ENCODE measurements around the gene ADGRA1.

ADGRA1 gene

GRCh38 chr10:133170092-133170491, 82.4 kb downstream of the ADGRA1 start:
- no peak for TF ChIP-seq ZNF785 (tag by site-specific recombination; IDR thresholded peaks at IDR 0.05)
- TF ChIP-seq ZNF639 (tag by site-specific recombination; IDR thresholded peaks at IDR 0.05), result no peak
- no peak for TF ChIP-seq ZNF670 (tag by site-specific recombination; IDR thresholded peaks at IDR 0.05; ENCODE audit: low read depth)
- TF ChIP-seq ZNF302 (tag by site-specific recombination; IDR thresholded peaks at IDR 0.05; ENCODE audit: low read depth), result no peak
- no peak for TF ChIP-seq ZNF184 (tag by site-specific recombination; IDR thresholded peaks at IDR 0.05)
- TF ChIP-seq PRDM1 (tag by site-specific recombination; IDR thresholded peaks at IDR 0.05), result no peak
- no peak for TF ChIP-seq KLF9 (tag by site-specific recombination; IDR thresholded peaks at IDR 0.05; ENCODE audit: low read depth)
- no peak for TF ChIP-seq ZNF48 (tag by site-specific recombination; IDR thresholded peaks at IDR 0.05)
- TF ChIP-seq ZNF747 (tag by site-specific recombination; IDR thresholded peaks at IDR 0.05), result no peak
- TF ChIP-seq ZNF266 (tag by site-specific recombination; IDR thresholded peaks at IDR 0.05; ENCODE audit: low read depth), result no peak
- no peak for TF ChIP-seq ZNF776 (tag by site-specific recombination; IDR thresholded peaks at IDR 0.05; ENCODE audit: borderline replicate concordance)
- no peak for TF ChIP-seq HIC1 (tag by site-specific recombination; IDR thresholded peaks at IDR 0.05)
- no peak for TF ChIP-seq ZNF600 (tag by site-specific recombination; IDR thresholded peaks at IDR 0.05)
- no peak for TF ChIP-seq AEBP2 (tag by site-specific recombination; IDR thresholded peaks at IDR 0.05; ENCODE audit: borderline replicate concordance)
- no peak for TF ChIP-seq TSHZ1 (tag by site-specific recombination; IDR thresholded peaks at IDR 0.05; ENCODE audit: borderline replicate concordance)
- no peak for TF ChIP-seq ZNF555 (tag by site-specific recombination; conservative IDR thresholded peaks at IDR 0.05)
- TF ChIP-seq ZFP37 (tag by site-specific recombination; IDR thresholded peaks at IDR 0.05), result no peak
- H3K9me3 ChIP-seq (ENCODE audit: control insufficient read depth, insufficient read depth, low read depth, low read length), result no peaks in the 10 kb centered on the region
- peaks cover 0 to 13% of the 10 kb centered on the region in 2 experiments; a peak in 1 of 3 replicates for H3K36me3 ChIP-seq (ENCODE audit: control insufficient read depth in 2 of 2, insufficient read depth in 1 of 2, low read length in 2 of 2)
- no peak overlapping the region for H3K4me3 ChIP-seq (ENCODE audit: low read depth, low read length)
- ChIA-PET CTCF (no interaction called here), POLR2A (no interaction called here)
- H3K4me1 ChIP-seq (ENCODE audit: control insufficient read depth, insufficient read depth, low read length), result no peaks in the 10 kb centered on the region
- no peak overlapping the region for H3K27ac ChIP-seq (ENCODE audit: extremely low read depth, low read depth, low read length)
